Breast epithelium (tissue), 4 donors: ENCODE data around the gene STARD13. TPM values are rescaled to one million over a fixed set of nuclear protein-coding genes. Genes with fewer than 3 reads are reported as not detected.

Source experiments
- DNase-seq, 2 donors: peaks; one replicate each; pipeline ENCODE4 v3.0.0-alpha.2; 2019; ENCODE audit warnings: low spot score in 2 of 2
- H3K27ac ChIP-seq, 2 donors: fragments of 200-600 bp; sonication (generic) in 1 of 2; one replicate each; pipeline ENCODE4 v1.5.1; 2016 to 2019; ENCODE audit warnings: mild to moderate bottlenecking in 1 of 2
- H3K27me3 ChIP-seq, 2 donors: fragments of 200-600 bp; sonication (generic) in 1 of 2; one replicate each; pipeline versions ENCODE4 v1.5.1 to v1.6.0; 2017 to 2019; ENCODE audit warnings: control low read depth in 1 of 2, mild to moderate bottlenecking in 1 of 2
- H3K36me3 ChIP-seq: fragments of 200-600 bp; one replicate; pipeline ENCODE4 v1.5.1; 2019
- H3K4me1 ChIP-seq, 2 donors: fragments of 200-600 bp; sonication (generic); one replicate each; pipeline ENCODE4 v1.5.1; 2016 to 2019; ENCODE audit warnings: control low read depth in 1 of 2
- H3K4me3 ChIP-seq, 3 donors: fragments of 200-600 bp; sonication (generic); 1 replicate in 2 of 3; 2 replicates in 1 of 3; pipeline ENCODE4 v1.5.1; 2016 to 2019; ENCODE audit warnings: mild to moderate bottlenecking in 3 of 3, moderate library complexity in 2 of 3
- H3K9me3 ChIP-seq, 2 donors: fragments of 200-600 bp; sonication (generic) in 1 of 2; one replicate each; pipeline ENCODE4 v1.5.1; 2016 to 2019; ENCODE audit warnings: control low read depth in 1 of 2
- POLR2A ChIP-seq: fragments of 450-650 bp; IDR thresholded peaks from one replicate; pipeline ENCODE4 v1.6.1; 2016; ENCODE audit warnings: antibody characterized with exemption, mild to moderate bottlenecking, moderate library complexity
- POLR2AphosphoS5 ChIP-seq, 3 donors: sonication (generic); formaldehyde crosslinking; IDR thresholded peaks; one replicate each; pipeline ENCODE4 v1.6.1; 2017; ENCODE audit warnings: antibody characterized with exemption in 3 of 3
- intact Hi-C: fragments of 100-400 bp; cut with DNase I; formaldehyde crosslinking; loops from one replicate; pipeline ENCODE4 v1.15.1; 2023; ENCODE audit warnings: low total_unique reads
- total RNA-seq, 3 donors: library from RNA; depleted of rRNA; stranded (reverse); fragments of >200 nt; gene quantifications; one replicate each; pipeline ENCODE4 v1.1.0, GENCODE V29; 2016
- TF ChIP-seq, protein P1 (sequence below), 3 donors: fragments of 450-650 bp; IDR thresholded peaks; one replicate each; pipeline ENCODE4 v1.5.1; 2016 to 2017; ENCODE audit warnings: antibody characterized with exemption in 3 of 3, mild to moderate bottlenecking in 3 of 3, moderate library complexity in 3 of 3

The STARD13 gene, protein sequence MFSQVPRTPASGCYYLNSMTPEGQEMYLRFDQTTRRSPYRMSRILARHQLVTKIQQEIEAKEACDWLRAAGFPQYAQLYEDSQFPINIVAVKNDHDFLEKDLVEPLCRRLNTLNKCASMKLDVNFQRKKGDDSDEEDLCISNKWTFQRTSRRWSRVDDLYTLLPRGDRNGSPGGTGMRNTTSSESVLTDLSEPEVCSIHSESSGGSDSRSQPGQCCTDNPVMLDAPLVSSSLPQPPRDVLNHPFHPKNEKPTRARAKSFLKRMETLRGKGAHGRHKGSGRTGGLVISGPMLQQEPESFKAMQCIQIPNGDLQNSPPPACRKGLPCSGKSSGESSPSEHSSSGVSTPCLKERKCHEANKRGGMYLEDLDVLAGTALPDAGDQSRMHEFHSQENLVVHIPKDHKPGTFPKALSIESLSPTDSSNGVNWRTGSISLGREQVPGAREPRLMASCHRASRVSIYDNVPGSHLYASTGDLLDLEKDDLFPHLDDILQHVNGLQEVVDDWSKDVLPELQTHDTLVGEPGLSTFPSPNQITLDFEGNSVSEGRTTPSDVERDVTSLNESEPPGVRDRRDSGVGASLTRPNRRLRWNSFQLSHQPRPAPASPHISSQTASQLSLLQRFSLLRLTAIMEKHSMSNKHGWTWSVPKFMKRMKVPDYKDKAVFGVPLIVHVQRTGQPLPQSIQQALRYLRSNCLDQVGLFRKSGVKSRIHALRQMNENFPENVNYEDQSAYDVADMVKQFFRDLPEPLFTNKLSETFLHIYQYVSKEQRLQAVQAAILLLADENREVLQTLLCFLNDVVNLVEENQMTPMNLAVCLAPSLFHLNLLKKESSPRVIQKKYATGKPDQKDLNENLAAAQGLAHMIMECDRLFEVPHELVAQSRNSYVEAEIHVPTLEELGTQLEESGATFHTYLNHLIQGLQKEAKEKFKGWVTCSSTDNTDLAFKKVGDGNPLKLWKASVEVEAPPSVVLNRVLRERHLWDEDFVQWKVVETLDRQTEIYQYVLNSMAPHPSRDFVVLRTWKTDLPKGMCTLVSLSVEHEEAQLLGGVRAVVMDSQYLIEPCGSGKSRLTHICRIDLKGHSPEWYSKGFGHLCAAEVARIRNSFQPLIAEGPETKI
- total RNA-seq: 10 to 100 TPM; 42.4 to 62.3 (median 58.7) TPM

DNA sequence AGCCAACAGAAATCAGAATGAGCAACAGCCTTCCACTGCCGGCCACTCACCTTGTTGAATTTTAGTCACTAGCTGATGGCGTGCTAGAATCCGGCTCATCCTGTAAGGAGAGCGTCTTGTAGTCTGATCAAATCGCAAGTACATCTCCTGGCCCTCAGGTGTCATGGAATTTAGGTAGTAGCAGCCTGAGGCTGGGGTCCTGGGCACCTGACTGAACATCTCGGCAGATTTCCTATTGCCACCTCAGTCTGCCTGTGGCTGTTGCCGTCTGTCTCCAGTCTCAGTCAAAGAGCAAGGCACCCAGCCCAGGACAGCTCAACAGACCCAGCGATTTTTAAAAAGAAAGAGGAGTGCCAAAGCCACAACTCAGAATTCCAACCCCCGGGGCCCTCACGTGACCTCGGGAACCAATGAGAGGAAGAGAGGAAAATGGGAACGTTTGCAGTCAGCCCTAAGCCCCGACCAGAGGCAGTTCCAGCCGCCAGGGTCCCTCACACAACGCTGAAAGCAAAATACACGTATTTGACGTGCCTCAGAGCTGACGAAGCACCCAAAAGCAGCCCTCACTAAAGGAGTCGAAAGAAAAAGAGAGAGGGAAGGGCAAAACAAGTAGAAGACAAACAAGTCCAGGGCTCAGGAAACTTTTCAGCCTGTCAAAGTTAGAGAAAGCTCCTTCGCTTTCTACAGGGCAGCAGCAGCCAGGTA lies at the start of gene STARD13:
STARD13 (minus strand) TSS at position 336 of the 705 bp plus-strand sequence; CDS start at position 219, 117 bp downstream.
- Histone ChIP-seq H3K27me3 (no peaks in the 10 kb centered on the region), H3K27ac (peak within 1 kb of the TSS; percentile 92 to 96), H3K4me1 (no peaks in the 10 kb centered on the region), H3K9me3 (no peaks in the 10 kb centered on the region), H3K36me3 (no peaks in the 10 kb centered on the region), H3K4me3 (peak within 1 kb of the TSS; percentile 65 to 83 (median 69))
- TF ChIP-seq POLR2A (peak; percentile 66), POLR2AphosphoS5 (IDR thresholded peaks at IDR 0.05) (peak; percentile 74 to 94 (median 79))
- TF ChIP-seq, protein P1, sequence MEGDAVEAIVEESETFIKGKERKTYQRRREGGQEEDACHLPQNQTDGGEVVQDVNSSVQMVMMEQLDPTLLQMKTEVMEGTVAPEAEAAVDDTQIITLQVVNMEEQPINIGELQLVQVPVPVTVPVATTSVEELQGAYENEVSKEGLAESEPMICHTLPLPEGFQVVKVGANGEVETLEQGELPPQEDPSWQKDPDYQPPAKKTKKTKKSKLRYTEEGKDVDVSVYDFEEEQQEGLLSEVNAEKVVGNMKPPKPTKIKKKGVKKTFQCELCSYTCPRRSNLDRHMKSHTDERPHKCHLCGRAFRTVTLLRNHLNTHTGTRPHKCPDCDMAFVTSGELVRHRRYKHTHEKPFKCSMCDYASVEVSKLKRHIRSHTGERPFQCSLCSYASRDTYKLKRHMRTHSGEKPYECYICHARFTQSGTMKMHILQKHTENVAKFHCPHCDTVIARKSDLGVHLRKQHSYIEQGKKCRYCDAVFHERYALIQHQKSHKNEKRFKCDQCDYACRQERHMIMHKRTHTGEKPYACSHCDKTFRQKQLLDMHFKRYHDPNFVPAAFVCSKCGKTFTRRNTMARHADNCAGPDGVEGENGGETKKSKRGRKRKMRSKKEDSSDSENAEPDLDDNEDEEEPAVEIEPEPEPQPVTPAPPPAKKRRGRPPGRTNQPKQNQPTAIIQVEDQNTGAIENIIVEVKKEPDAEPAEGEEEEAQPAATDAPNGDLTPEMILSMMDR (IDR thresholded peaks at IDR 0.05): peak; percentile 47 to 62 (median 54)
- intact Hi-C loops: no loop called here
- DNase-seq: peak; percentile 93 to 97

DNA sequence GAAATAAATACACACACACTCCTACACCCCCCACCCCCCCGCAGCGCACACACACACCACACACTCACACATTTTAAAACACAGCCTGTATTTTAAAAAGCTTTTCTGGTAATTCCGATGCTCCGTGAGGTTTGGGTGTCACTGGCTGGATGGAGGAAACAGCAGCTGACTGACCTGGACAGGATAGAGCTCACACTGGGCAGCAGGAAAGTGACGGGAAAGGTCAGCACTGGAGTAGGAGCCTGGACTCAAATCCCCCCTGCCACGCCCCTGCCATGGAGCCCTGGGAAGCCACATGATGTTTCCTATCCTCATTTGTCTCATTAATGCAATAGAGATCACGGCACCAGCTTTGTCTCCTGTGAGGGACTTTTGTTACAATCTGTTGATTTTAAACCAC lies 49.3 kb upstream of the STARD13 start:
- H3K36me3 ChIP-seq: no peaks in the 10 kb centered on the region
- H3K9me3 ChIP-seq: no peaks in the 10 kb centered on the region
- H3K27ac ChIP-seq: no peak overlapping the region
- no peak for DNase-seq
- no peak for TF ChIP-seq POLR2A
- H3K4me3 ChIP-seq: no peak overlapping the region
- intact Hi-C loops: no loop called here
- no peaks in the 10 kb centered on the region for H3K4me1 ChIP-seq
- H3K27me3 ChIP-seq: no peaks in the 10 kb centered on the region

DNA sequence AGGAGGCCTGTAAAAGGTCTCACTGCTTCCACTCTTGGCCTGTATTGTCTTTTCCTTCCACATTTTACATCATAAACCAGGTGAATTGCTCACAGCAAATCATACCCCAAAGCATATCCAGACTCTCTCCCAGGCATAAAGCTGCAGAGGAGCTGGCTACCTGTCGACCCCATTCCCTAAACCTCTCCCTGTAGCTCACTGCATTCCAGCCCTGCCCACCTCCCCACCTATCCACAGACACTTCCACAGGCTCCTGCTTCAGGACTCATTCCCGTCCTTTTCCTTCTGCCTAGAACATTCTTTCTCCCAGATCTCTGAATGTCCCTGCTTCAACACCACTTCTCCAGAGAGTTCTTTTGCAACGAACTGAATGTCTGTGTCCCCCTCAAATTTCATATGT lies 46.4 kb upstream of the STARD13 start:
- Histone ChIP-seq H3K9me3 (no peaks in the 10 kb centered on the region), H3K36me3 (no peaks in the 10 kb centered on the region), H3K27ac (no peak overlapping the region), H3K4me3 (no peak overlapping the region), H3K4me1 (no peaks in the 10 kb centered on the region), H3K27me3 (no peaks in the 10 kb centered on the region)
- TF ChIP-seq, protein P1 (IDR thresholded peaks at IDR 0.05): no peak
- TF ChIP-seq POLR2A (no peak), POLR2AphosphoS5 (IDR thresholded peaks at IDR 0.05) (no peak)
- intact Hi-C loops: no loop called here
- DNase-seq: no peak

DNA sequence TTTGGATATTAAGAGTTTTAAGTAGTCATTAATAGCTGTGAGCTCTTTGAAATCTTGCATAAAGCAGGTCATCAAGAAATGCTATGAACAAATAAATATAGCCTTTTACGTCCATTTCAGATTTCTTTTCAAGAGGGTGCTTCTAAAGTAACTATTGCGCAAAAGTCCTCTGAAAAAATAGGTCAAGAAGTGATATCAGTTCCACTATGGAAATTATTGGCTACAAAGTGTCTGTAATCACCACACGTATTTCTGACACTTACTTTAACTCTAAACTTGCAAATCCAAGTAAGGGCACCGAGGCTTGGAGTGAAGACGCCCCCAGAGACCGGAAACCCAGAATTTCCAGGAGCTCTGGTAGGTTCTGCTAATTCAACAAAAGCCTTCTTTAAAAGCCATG lies 44.9 kb upstream of the STARD13 start:
- H3K36me3 ChIP-seq: no peaks in the 10 kb centered on the region
- H3K4me1 ChIP-seq: no peaks in the 10 kb centered on the region
- H3K27me3 ChIP-seq: no peaks in the 10 kb centered on the region
- no peaks in the 10 kb centered on the region for H3K9me3 ChIP-seq
- TF ChIP-seq POLR2A (no peak), POLR2AphosphoS5 (IDR thresholded peaks at IDR 0.05) (no peak)
- TF ChIP-seq, protein P1 (IDR thresholded peaks at IDR 0.05): no peak
- intact Hi-C loops: no loop called here
- H3K27ac ChIP-seq: no peak overlapping the region
- H3K4me3 ChIP-seq: no peak overlapping the region
- no peak for DNase-seq

DNA sequence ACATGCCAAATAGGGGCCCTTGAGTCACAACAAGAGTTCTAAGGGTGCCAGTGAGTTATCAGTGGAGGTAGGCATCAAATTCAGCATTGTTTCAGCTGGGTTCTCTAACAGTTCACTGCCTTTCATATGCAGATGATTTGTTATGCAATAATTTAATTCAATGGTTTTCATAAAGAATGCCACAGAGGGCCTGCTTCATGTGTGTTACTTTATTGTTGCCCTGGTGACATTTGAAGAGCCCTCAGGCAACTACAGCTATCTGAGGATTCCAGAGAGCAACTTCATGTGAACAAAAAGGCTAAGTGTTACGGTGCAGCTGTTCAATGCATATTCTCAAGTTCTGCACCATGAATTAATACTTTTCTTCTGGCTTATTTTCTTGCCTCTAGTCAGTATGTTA lies 43.1 kb upstream of the STARD13 start:
- Histone ChIP-seq H3K4me3 (no peak overlapping the region), H3K36me3 (no peaks in the 10 kb centered on the region), H3K27me3 (no peaks in the 10 kb centered on the region), H3K9me3 (no peaks in the 10 kb centered on the region), H3K4me1 (no peaks in the 10 kb centered on the region), H3K27ac (no peak overlapping the region)
- TF ChIP-seq POLR2AphosphoS5 (IDR thresholded peaks at IDR 0.05): no peak
- TF ChIP-seq POLR2A: no peak
- TF ChIP-seq, protein P1 (IDR thresholded peaks at IDR 0.05): no peak
- no peak for DNase-seq
- intact Hi-C loops: no loop called here
